Measurements from ENCODE around the gene B4GALT2.

B4GALT2 gene

DNA sequence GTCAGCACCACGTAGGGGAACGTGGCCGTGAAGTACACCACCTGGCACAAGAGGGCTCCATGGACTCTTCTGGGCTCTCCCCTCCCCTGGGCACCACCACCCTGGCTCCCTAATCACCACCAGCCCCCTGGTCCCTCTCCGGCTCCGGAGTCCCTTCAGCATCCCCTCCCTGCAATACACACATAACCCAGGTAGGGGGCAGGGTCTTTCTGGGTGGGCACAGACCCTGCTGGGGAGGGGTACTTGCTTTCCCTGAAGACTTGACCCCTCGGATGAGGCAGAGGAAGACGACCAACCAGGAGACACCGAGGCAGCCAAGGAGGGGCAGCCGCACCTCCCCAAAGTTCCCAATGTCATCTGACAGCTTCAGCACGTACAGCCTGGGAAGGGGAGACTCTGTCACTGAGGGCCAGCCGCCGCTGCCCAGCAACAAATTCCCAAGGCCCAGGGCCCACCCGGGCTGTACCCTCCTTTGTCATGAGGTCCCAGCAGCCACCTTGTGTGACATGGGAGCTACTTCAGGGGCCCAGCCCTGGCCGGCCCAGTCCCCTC lies 23.7 kb downstream of the B4GALT2 start:
- no peak for DNase-seq (ENCODE audit: low read depth)

DNA sequence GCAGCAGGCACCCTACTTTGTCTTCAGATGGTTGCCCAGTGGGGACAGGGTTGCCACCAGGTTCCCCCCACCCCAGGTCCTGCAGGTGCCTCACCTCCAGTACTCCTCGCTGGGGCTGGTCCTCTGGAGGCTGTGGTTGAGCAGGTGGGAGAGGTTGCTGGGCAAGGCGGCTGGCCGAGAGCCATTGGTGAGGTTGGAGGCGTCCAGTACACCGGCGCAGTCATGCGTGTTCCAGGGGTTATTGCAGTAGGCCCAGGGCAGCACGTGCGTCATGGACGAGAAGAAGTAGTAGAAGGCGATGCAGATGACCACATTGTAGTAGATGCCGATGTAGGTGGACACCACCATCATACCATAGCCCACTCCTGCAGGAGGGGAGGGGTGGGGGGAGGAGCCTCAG lies 29.2 kb downstream of the B4GALT2 start:
- no peak for DNase-seq (ENCODE audit: low read depth)

DNA sequence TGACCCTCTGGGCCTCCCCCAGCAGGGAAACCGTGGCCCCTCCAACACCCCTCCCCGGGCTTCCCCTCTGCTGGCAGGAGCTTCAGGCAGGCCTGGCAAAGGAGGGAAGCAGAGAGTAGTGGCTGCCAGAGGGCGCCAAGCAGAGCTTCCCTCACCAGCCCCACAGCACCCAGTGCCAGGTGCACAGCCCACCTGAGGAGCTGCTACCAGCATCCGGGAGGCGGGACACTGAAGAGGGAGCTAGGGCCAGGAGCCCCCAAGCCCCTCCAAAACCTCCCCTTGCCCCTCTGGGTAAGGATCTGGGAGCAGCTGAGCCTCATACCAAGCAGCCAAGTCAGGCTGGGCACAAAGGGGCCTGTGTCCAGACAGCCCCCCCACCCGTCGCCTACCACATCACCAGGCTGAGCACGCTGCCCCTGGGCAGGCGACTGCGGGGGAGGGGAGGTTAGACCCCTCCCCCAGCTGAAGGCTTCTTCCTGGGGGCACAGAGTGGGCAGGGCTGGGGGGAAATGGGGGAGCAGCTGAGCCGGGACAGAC lies 32.0 kb downstream of the B4GALT2 start:
- no peak for DNase-seq (ENCODE audit: low read depth)

DNA sequence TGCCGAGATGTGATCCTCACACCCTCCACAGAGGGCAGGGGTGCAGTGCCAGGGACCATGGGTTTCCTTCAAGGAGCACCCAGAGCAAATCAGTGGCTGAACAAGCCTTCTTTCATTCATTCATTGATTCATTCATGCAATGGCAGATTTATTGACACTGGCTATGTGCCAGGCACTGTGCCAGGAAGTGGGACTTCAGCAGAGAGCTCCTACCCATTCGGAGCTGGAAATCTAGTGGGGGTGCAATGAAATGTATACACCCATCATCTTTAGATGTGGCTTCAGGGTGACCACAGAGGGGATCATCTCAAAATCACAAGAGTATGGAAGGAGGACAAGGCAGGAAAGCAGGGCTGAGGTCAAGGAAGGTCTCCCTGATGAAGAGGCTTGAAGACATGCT lies 33.4 kb downstream of the B4GALT2 start:
- DNase-seq (ENCODE audit: low read depth), result no peak

DNA sequence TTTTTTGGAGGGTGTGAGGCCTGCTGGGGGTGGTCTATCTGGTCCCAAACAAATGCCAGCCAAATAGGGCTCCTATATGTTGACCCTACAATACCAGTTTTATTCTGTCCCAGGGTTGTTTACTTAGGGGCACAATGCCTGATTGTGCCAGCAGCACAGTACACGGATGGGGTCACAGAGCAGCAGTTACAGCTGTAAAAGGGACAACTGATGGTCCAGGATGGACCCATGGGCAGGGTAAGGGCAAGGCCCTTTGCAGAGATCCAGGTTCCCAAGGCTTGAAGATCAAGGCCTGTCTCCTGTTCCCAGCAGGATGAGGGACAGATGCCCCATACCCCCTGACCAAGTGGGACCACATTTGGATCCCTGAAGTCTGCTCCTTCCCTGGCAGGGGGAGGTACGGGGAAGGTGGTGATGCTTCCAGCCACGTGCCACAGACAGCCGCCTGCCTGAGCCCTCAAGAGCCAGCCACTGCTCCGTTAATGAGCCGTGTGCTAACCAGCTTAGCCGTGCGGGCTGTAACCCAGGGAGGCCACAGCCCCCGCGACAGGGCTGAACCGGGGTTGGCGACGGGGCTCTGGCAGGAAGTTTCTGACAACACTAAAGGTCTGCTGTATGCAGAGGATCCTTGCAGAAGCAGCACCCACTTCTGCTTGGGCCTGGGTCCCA lies 34.1 kb downstream of the B4GALT2 start:
- DNase-seq (ENCODE audit: low read depth), result no peak

DNA sequence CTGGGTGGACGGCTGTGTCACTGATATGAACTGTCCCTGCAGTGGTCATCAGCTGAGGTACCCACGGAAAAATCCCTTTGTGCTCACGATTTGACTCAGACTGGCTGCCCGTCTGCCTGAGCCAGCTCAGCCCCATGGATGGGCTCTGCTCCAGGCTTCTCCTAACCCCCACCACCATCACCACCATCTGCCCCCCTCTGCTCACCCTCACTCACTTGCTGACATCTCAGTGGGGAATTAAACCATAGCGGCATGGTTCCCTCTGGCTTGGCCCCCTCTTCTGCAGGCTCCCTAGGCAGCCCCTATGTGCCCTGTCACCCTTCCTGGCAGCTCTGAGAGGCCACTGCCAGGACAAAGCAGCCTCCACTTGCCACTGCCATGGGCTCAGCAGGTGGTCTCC lies 34.9 kb downstream of the B4GALT2 start:
- DNase-seq (ENCODE audit: low read depth), result no peak

DNA sequence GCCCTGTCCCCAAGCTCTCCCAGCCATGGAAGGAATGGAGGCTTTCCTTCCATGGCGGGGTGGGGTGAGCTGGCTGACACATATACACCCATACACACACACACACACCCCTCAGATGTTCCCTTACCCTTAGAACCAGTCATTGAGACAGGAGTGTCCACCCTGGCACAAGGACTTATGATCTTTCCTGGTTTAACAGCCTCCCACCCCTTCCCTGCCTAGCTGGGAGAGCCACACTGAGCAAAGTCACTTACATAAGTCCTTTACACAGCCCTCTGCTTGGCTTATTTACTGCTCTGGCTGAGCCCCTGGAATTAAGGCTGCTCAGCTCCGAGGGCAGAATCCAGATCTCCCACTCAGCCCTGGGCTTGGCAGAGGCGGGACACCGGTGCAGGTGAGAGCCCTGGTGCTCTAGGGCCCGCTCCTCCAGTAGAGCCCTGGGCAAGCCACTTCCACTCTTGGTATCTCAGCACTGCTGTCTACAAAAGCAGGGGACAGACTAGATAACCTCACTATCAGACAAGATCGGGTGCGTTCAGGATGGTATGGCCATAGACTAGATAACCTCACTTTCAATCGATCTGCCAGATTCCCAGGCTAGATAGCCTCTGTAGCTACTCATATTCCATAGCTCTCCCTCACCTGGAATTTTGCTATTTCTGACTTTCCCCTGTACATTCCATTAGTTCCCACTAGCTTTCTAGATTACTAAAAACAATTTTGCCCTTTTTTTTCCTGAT lies 35.5 kb downstream of the B4GALT2 start:
- no peak for DNase-seq (ENCODE audit: low read depth)

DNA sequence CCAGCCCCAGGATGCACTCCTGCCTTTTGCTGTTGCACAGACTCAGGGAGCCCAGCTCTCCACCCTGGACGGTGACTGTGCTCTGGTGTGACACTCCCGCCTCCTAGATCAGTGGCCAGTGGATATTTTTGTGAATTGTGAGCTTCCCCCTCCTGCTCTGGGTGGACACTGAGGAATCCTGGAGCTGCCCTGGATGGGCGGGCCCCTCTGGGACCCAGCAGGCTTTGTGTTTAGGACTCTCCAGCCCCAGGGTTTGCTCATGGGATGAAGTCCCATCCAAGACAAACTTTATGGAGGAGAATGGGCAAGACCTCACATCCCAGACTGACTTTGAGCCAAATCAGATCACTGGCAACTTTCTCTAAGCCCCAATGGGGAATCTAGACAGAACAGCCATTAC lies 36.2 kb downstream of the B4GALT2 start:
- DNase-seq (ENCODE audit: low read depth), result no peak

DNA sequence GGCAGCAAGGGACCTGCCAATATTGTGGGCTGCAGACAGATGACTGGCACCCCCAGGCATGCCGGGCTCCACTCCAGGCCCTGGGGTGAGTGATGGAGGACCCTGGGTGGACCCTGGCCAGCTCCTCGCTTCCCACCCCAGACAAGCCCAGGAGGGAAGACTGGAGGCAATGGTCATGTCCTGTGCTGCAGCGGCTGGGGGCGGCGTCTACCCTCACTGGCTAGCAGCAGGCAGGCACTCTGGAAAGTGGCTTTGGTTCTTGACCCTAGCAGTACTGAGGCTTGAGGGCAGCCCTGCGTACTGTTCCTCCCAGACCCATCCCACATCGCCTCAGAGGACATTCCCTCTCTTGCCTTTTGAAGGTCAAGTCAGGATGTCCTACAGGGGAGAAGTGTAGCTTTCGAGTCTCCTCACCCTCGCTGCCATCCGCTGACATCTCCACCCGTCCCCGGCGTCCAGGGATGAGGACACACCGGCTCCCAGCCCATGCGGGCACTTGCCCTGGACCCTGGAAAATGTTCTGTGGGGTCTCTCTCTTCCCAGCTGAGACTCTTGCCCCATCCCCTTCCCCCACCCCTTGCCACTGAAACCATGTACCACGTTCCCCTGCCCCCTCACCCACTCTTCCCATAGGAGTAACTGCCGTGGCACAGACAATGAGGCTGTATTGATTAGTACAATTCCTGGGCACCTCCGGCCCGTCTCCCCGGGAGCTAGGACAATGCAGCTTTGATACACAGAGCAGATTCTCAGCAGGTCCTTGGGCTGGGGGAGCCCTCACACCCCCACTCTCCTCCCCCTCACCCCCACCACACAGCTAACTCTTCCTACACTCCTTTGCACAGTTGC lies 37.3 kb downstream of the B4GALT2 start:
- DNase-seq (ENCODE audit: low read depth), result no peak

DNA sequence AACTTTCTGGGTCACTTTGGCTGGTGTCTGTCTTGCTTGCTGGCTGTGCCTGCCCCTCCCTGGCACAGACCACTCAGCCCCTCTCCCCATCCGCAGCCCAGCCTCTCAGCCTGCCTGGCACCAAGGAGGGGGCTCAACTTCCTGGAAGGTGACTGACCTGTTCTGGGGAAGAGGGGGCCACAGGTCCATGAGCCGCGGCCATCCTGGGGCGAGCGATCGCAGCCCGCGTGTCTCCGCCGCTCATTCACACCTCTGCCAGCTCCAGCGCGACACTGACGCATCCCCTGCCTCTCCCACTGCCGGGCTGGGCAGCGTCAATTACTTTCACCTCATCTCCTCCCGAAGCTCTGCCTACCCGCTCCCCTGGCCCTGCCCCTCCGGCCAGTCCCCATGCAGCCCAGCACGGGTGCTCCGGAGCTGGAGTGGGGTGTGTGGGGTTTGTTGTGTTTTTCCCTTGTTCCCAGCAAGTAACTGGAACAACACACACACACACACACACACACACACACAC lies 37.9 kb downstream of the B4GALT2 start:
- no peak for DNase-seq (ENCODE audit: low read depth)

DNA sequence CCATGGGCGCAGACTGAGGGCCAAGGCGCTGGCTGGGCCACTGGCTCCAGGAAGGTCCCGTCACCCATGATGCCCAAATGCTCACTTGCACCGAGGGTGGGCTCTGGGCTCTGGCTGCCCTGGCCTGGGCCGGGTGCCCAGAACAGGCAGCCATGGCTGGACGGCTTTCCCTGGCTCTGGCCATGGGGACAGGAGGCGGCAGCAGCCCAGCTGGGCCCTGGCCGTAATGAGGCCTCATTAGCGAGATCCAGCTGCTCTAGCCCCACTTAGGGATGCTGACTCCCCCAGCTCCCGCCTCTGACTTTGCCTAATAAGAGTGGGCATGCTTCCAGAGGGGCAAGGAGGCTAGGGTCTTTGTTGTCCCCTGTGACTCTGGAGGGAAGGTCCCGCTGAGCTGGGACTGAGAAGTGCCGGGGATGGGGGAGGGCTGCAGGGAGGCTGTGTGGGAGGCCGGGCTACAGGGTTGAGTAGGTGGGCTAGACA lies 40.5 kb downstream of the B4GALT2 start:
- DNase-seq (ENCODE audit: low read depth), result no peak

DNA sequence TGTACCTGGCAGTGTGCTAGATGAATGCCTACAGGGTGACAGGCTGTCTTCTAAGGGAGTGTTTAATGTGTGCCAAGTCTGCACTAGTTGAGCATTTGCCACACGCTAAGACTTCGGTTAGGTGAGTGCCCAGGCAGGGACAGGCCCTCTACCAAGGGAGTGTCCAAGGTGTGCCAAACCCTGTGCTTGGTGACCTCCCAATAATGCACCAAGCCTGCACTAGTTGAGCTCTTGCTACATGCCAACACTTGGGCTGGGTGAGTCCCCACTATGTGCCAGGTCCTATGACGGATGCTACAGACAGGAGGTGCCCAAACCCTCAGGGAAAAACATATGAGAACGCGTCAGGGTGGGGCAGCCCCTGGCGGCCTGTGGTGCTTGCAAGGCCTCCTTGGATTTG lies 41.5 kb downstream of the B4GALT2 start:
- no peak for DNase-seq (ENCODE audit: low read depth)

DNA sequence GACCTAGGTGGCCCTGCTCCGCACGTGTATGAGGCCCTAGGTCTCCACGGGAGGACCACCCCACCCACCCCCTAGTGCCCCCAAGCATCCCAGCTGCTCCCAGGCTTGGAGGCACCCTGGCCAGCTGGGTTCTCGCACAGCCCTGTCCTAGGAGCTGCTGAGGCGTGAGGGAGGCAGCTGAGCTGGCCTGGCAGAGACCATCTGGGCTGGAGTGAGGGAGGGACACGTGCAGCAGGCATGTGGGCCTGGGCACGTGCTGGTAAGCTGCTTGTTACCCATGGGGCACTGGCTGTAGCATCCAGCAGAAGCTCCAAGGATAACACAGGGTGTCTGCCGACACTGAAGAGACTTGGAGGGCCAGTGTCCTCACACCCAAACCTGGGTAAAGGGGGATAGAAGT lies 42.1 kb downstream of the B4GALT2 start:
- DNase-seq (ENCODE audit: low read depth), result no peak

DNA sequence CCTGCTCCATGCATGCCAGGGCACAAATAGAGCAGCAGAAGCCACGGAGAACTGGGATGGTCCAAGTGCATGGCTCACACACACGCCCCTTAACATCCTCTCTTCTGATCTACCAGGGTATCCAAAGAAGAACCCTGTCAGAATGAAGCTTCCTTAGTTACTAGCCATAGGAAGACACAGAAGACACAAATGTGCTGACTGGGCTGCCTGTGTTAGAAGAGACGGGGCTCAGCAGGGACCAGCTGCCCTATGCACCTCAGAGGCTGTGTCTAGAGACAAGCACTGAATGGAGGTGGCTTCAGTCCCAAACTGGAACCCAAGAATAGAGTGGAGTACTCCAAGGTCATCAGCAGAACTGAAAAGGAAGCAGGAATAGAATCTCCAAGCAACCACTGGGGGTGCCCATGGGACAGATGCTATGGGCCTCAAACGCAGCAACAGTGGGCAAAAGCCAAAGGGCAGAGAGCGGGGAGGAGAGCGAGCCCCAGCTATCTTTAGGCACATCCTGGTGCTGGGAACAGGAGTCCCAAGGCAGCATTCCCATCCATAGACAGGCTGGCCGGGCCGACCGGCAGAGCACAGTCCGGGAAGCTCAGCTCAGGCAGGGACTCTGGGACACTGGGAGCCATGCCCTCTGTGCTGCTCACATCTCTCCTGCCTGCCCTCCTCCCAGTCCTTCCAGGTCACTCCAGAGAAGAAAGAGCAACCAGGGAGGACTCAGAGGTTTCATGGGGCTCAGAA lies 42.7 kb downstream of the B4GALT2 start:
- DNase-seq (ENCODE audit: low read depth), result no peak

DNA sequence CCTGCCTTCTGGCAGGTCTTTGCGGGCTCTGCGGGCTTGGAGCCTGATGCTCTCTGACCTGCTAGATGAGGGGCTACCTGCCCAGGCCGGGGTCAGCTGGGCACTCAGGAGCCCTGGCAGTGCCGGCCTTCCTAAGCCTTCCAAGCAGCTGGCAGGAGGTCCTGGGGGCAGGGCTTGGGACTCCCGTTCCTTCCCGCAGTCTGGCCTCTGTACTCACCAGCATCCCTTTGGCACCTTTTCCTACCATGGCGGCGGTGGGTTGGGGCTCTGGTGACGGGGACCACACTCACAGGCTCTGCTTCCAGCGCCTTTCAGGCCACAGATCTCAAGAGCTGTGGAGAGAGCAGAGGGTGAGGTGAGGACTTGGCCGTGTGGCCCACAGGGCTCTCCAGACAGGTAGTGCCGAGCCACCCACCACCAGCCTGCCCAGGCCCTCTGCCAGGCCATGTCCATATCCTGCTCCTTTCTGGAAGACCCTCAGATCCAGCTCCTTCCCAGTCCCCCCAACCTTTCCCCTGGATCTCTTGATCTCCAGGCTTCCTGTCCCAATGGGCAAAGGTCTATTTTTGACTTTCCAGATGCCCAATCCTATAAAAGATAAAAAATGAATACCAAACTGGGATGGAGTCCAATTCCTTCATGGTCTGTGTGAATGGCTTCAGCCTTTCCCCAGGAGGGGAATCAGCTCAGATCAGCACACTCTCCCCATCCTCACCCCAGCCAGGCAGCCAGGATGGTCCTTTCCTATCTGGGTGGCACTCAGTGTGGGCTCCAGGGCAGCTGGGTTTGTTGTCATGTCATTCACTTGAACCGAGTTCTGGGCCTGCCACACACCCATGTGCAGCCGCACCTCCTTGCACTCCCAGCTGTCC lies 45.3 kb downstream of the B4GALT2 start:
- no peak for DNase-seq (ENCODE audit: low read depth)

DNA sequence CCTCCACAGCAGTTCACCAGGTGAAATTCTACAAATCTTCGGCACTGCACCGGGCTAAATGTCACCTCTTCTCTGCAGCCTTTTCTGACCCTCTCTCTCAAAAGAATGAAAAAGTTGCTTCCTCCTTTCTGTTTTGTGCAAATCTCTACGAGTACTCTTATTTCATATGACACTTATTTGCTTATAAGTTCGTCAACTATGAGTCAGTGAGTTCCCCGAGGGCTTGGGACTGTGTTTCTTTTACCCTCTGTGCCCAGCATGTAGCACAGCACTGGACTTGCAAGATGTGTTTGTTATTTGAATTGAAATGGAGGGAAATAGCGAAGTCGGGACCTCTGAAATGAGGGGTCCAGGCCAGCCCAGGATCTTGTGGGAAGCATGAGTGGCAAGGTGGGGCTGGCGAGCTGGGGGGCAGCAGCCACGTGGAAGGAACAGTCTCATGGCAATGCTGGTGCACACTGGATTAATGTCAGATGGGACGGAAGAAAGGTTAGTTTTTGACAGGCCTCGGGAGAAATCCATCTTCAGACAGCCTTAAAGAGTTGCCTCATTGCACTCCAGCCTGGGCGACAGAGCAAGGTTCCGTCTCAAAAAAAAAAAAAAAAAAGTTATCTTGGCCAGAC lies 46.0 kb downstream of the B4GALT2 start:
- DNase-seq (ENCODE audit: low read depth), result no peak

DNA sequence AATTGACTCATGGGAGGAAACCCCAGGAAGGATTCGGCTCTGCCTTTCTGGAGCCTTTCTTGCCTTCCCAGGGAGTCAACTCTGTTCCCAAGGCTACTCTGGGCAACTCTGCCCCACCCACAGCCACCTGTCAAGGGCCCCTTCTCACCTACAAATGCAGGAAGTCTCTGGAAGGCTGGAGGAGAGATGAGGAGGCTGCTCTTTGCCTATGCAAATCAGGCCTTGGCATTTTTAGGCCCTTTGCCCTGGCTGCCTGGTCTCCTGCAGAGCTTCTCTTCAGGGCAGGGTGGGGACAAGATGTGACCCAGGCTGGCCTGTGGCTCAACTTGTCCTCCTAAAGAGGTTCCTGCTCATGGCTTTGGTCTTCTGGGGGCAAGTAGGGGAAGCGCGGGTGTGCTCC lies 46.8 kb downstream of the B4GALT2 start:
- no peak for DNase-seq (ENCODE audit: low read depth)

DNA sequence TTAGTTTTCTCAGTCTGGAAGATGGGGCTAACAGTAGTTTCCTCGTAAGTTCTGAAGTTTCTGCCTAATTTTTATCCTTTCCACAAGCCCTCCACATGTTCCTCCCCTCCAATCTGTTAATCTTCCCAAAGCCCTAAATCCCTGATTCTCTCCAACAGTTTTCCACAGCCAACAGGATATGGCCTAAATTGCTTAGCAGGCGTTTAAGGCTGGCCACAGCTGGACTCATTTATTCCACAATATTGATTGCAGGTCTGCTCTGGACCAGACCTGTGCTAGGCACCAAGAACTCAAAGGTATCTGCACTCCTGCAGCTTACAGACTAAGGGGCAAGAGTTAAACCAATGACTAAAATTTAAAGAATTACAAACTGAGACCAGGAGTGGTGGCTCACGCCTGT lies 48.3 kb downstream of the B4GALT2 start:
- DNase-seq (ENCODE audit: low read depth), result no peak

DNA sequence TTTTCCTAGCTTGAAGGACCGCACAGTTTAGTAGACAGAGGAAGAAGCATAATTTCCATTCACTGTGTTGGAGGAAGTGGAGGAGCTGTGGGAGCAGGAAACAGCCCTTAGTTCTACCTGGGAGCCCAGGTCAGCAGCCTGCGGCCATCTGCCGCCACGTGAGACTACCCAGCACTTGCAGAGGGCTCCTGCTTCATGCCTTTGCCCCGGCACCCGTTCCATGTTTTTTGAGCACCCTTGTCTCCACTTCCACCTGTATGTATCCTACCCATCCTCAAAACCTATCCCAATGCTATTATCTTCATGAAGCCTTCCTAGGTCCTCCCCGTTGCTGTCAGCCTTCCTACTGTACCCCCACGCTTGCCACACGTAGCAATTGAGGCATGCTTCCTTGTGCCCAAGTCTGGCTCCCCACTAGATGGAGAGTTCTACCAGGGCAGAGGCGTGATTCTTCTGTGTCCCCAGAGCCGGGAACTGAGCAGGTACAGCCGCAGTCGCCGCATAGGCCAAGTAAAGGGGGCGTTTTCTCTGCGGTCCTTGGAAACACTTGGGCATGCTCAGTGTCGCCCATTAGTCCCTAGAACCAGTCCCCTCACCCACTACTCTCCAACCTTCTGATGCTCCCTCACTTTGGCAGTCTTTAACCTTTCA lies 50.4 kb downstream of the B4GALT2 start:
- DNase-seq (ENCODE audit: low read depth), result no peak
